SK-N-SH (cell line): ENCODE measurements around the gene CZIB. TPM values are rescaled to one million over a fixed set of nuclear protein-coding genes. Genes with fewer than 3 reads are reported as not detected.

Experiments used
- CTCF ChIA-PET: fragments of 300-600, 350-600 bp; formaldehyde crosslinking; extraction: SDS; loops from one replicate; lab custom pipeline; 2021; lab: Yijun Ruan, JAX
- POLR2A ChIA-PET: fragments of 350-600 bp; sonication (Branson Sonifier 250); formaldehyde crosslinking; extraction: SDS; loops from one replicate; lab custom pipeline; 2020; ENCODE audit warnings: antibody characterized with exemption, inconsistent platforms; lab: Yijun Ruan, JAX
- DNase-seq: peaks from one replicate; pipeline ENCODE4 v3.0.0; 2012
- H2AFZ ChIP-seq: fragments of 200-600 bp; sonication (generic); 2 replicates; pipeline ENCODE4 v1.8.1; 2016; ENCODE audit warnings: antibody characterized with exemption, mild to moderate bottlenecking, low read depth
- H3F3A ChIP-seq: fragments of 200-600 bp; sonication (generic); replicated peaks from 2 replicates; pipeline ENCODE3; 2016; ENCODE audit warnings: antibody characterized with exemption, mild to moderate bottlenecking; ENCODE audit not compliant: insufficient read depth
- H3K27ac ChIP-seq, 2 experiments: fragments of 200-500 bp in 1 of 2; fragments of 200-600 bp in 1 of 2; sonication (Bioruptor generic) in 1 of 2; sonication (generic), shearing (Covaris generic) in 1 of 2; 2 replicates each; pipeline versions ENCODE4 v1.5.1 to v1.6.1; 2014 to 2016; ENCODE audit warnings: low read depth in 2 of 2, inconsistent platforms in 1 of 2, low read length in 1 of 2, mild to moderate bottlenecking in 1 of 2, mixed read lengths in 1 of 2
- H3K27me3 ChIP-seq: fragments of 200-600 bp; sonication (generic), shearing (Covaris generic); 2 replicates; pipeline ENCODE4 v1.6.1; 2016; ENCODE audit warnings: mixed run types; ENCODE audit not compliant: insufficient read depth
- H3K36me3 ChIP-seq, 2 experiments: fragments of 200-500 bp in 1 of 2; fragments of 200-600 bp in 1 of 2; sonication (Bioruptor generic) in 1 of 2; sonication (generic) in 1 of 2; replicated peaks in 1 of 2; 2 replicates each; pipeline versions ENCODE3 to v1.5.1; 2014 to 2016; ENCODE audit warnings: low read length in 1 of 2, mild to moderate bottlenecking in 1 of 2; ENCODE audit not compliant: insufficient read depth in 2 of 2, control insufficient read depth in 1 of 2
- H3K4me1 ChIP-seq, 2 experiments: fragments of 200-500 bp in 1 of 2; fragments of 200-600 bp in 1 of 2; sonication (Bioruptor generic) in 1 of 2; sonication (generic), shearing (Covaris generic) in 1 of 2; 2 replicates each; pipeline versions ENCODE4 v1.5.1 to v1.6.1; 2014 to 2016; ENCODE audit warnings: low read depth in 1 of 2, low read length in 1 of 2, mixed run types in 1 of 2; ENCODE audit not compliant: insufficient read depth in 2 of 2, control insufficient read depth in 1 of 2
- H3K4me2 ChIP-seq: fragments of 200-600 bp; sonication (generic), shearing (Covaris generic); 2 replicates; pipeline ENCODE4 v1.6.1; 2017; ENCODE audit warnings: mixed run types
- H3K4me3 ChIP-seq, 2 experiments: fragments of 200-500 bp in 1 of 2; fragments of 200-600 bp in 1 of 2; sonication (Bioruptor generic) in 1 of 2; sonication (generic), shearing (Covaris generic) in 1 of 2; 2 replicates each; pipeline versions ENCODE4 v1.5.1 to v1.8.1; 2014 to 2016; ENCODE audit warnings: low read depth in 2 of 2, inconsistent platforms in 1 of 2, low read length in 1 of 2, mild to moderate bottlenecking in 1 of 2, mixed read lengths in 1 of 2, moderate library complexity in 1 of 2
- H3K79me2 ChIP-seq: fragments of 200-600 bp; sonication (generic); 2 replicates; pipeline ENCODE4 v1.8.1; 2017; ENCODE audit warnings: mild to moderate bottlenecking; ENCODE audit not compliant: insufficient read depth
- H3K9ac ChIP-seq: fragments of 200-600 bp; sonication (generic); 2 replicates; pipeline ENCODE4 v1.6.1; 2017; ENCODE audit warnings: mixed run types
- H3K9me2 ChIP-seq: fragments of 200-600 bp; sonication (generic); 2 replicates; pipeline ENCODE4 v1.6.1; 2017; ENCODE audit warnings: mixed run types
- H3K9me3 ChIP-seq: fragments of 200-600 bp; sonication (generic); 2 replicates; pipeline ENCODE4 v1.6.1; 2017; ENCODE audit warnings: mixed run types, mild to moderate bottlenecking, moderate library complexity
- H4K20me1 ChIP-seq: fragments of 200-600 bp; sonication (generic); 2 replicates; pipeline ENCODE4 v1.6.1; 2017; ENCODE audit warnings: mild to moderate bottlenecking, mixed run types; ENCODE audit not compliant: insufficient read depth
- EZH2phosphoT487 ChIP-seq: fragments of 200-600 bp; sonication (generic); IDR thresholded peaks from 2 replicates; pipeline ENCODE4 v1.6.1; 2017; ENCODE audit warnings: low read depth, mixed run types, mild to moderate bottlenecking, antibody characterized with exemption, moderate library complexity, borderline replicate concordance
- FOSL2 ChIP-seq: IDR thresholded peaks from 2 replicates; pipeline ENCODE4 v1.4.0; 2012; ENCODE audit warnings: low read depth, mild to moderate bottlenecking, moderate library complexity, borderline replicate concordance
- FOXJ3 ChIP-seq: sonication (generic); formaldehyde crosslinking; IDR thresholded peaks from 2 replicates; pipeline ENCODE4 v1.5.1; 2020; ENCODE audit warnings: mild to moderate bottlenecking, missing genetic modification reagents
- GABPA ChIP-seq: IDR thresholded peaks from 2 replicates; pipeline ENCODE4 v1.4.0; 2012; ENCODE audit warnings: low read depth, mild to moderate bottlenecking
- NRF1 ChIP-seq: IDR thresholded peaks from 2 replicates; pipeline ENCODE4 v1.6.1; 2012; ENCODE audit warnings: low read depth, mild to moderate bottlenecking, low read length
- RCOR1 ChIP-seq: fragments of 150-350 bp; IDR thresholded peaks from 2 replicates; pipeline ENCODE4 v1.6.1; 2017; ENCODE audit warnings: antibody characterized with exemption, low read length
- RXRA ChIP-seq: IDR thresholded peaks from 2 replicates; pipeline ENCODE4 v1.4.0; 2012; ENCODE audit warnings: low read depth, mild to moderate bottlenecking, borderline replicate concordance
- SIN3A ChIP-seq: IDR thresholded peaks from 2 replicates; pipeline ENCODE4 v1.6.1; 2012; ENCODE audit warnings: low read depth, mild to moderate bottlenecking, low read length, moderate library complexity, borderline replicate concordance
- TCF12 ChIP-seq: IDR thresholded peaks from 2 replicates; pipeline ENCODE4 v1.4.0; 2012
- TEAD4 ChIP-seq: IDR thresholded peaks from 2 replicates; pipeline ENCODE4 v1.4.0; 2012; ENCODE audit warnings: mild to moderate bottlenecking, borderline replicate concordance; ENCODE audit not compliant: insufficient read depth
- WGBS: methylation state at CpG from one replicate; pipeline ENCODE4 v1.1.6; 2017; ENCODE audit warnings: low lambda C conversion rate; 5-methylcytosine and 5-hydroxymethylcytosine counted together
- polyA plus RNA-seq, 3 experiments: library from polyadenylated mRNA; depleted of rRNA; stranded (reverse); fragments of >200 nt; gene quantifications; 2 replicates each; pipeline ENCODE4 v1.2.3, GENCODE V29; 2012
- TF ChIP-seq, protein P1 (sequence below): fragments of 200-600 bp; sonication (generic); IDR thresholded peaks from 2 replicates; pipeline ENCODE4 v1.6.1; 2017; ENCODE audit warnings: antibody characterized with exemption, mild to moderate bottlenecking, moderate library complexity
- TF ChIP-seq, protein P2 (sequence below): fragments of 150-350 bp; IDR thresholded peaks from 2 replicates; pipeline ENCODE4 v1.6.1; 2016; ENCODE audit warnings: mild to moderate bottlenecking, low read depth, low read length
- TF ChIP-seq, protein P3 (sequence below): fragments of 150-350 bp; IDR thresholded peaks from 2 replicates; pipeline ENCODE4 v1.6.1; 2017; ENCODE audit warnings: antibody characterized with exemption, low read length, low read depth, borderline replicate concordance
- TF ChIP-seq, protein P4 (sequence below): IDR thresholded peaks from 2 replicates; pipeline ENCODE4 v1.4.0; 2012; ENCODE audit warnings: low read depth, borderline replicate concordance
- TF ChIP-seq, protein P5 (sequence below): IDR thresholded peaks from 2 replicates; pipeline ENCODE4; 2012

The CZIB gene
- polyA plus RNA-seq, 1 of the 3 experiments (the other 2 are of a cell fraction): 69.0 TPM

DNA sequence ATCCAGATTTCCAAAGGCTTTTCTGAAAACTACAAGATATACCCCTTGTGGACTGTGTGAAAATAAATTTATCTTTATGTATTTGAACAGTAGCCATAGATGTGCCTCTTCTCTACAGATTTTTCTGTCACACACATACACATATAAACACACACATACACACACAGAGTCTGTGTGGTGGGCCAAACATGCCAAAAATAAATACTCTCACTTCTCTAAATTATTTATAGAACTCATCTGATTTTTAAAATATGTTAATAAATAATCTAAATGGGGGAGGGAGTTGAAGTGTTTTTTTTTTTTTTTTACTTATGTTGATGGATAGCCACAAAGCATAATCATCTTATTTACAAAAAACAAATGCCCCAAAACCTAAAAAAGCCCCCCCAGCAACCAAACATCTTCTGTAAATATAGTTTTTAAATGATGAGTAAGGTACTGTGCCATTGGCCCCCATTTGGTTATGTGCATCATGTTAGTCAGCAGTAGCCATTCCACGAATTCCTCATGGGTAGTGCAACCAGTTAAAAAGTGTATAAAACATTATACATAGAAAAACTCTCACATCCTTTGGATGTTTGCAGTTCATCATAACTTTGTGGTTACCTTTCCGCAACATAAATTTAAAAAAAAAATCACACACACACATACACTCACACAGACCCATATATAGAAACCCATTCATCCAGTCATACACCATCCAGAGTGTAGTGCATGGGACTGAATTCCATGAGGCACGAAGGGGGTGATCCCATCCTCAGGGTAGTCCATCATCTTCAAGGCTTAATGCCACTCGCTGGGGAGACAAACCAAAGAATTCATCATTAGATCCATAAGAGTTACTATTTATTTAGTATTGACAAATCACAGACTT is 26.1 kb upstream of the CZIB start:
- peaks cover 8% of the 10 kb centered on the region for H3F3A ChIP-seq
- no peak overlapping the region for H3K4me3 ChIP-seq
- H3K9me3 ChIP-seq: no peaks in the 10 kb centered on the region
- H4K20me1 ChIP-seq: no peaks in the 10 kb centered on the region
- ChIA-PET POLR2A (no interaction called here), CTCF (interaction anchor here (2.2 kb wide), 1 partner anchor 147 kb away, joined by 5 read pairs; no protein-coding TSS in a partner anchor)
- no peak for TF ChIP-seq RXRA
- TF ChIP-seq, protein P1, sequence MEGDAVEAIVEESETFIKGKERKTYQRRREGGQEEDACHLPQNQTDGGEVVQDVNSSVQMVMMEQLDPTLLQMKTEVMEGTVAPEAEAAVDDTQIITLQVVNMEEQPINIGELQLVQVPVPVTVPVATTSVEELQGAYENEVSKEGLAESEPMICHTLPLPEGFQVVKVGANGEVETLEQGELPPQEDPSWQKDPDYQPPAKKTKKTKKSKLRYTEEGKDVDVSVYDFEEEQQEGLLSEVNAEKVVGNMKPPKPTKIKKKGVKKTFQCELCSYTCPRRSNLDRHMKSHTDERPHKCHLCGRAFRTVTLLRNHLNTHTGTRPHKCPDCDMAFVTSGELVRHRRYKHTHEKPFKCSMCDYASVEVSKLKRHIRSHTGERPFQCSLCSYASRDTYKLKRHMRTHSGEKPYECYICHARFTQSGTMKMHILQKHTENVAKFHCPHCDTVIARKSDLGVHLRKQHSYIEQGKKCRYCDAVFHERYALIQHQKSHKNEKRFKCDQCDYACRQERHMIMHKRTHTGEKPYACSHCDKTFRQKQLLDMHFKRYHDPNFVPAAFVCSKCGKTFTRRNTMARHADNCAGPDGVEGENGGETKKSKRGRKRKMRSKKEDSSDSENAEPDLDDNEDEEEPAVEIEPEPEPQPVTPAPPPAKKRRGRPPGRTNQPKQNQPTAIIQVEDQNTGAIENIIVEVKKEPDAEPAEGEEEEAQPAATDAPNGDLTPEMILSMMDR: no peak
- TF ChIP-seq NRF1: no peak
- TF ChIP-seq GABPA: no peak
- TF ChIP-seq EZH2phosphoT487: no peak
- TF ChIP-seq, protein P2, sequence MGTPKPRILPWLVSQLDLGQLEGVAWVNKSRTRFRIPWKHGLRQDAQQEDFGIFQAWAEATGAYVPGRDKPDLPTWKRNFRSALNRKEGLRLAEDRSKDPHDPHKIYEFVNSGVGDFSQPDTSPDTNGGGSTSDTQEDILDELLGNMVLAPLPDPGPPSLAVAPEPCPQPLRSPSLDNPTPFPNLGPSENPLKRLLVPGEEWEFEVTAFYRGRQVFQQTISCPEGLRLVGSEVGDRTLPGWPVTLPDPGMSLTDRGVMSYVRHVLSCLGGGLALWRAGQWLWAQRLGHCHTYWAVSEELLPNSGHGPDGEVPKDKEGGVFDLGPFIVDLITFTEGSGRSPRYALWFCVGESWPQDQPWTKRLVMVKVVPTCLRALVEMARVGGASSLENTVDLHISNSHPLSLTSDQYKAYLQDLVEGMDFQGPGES: no peak
- TF ChIP-seq TEAD4: no peak
- no peak; the same call in 1 of the 2 replicates for TF ChIP-seq FOSL2
- no peak for TF ChIP-seq RCOR1
- TF ChIP-seq, protein P3, sequence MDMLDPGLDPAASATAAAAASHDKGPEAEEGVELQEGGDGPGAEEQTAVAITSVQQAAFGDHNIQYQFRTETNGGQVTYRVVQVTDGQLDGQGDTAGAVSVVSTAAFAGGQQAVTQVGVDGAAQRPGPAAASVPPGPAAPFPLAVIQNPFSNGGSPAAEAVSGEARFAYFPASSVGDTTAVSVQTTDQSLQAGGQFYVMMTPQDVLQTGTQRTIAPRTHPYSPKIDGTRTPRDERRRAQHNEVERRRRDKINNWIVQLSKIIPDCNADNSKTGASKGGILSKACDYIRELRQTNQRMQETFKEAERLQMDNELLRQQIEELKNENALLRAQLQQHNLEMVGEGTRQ: no peak
- no peak for TF ChIP-seq TCF12
- TF ChIP-seq, protein P4, sequence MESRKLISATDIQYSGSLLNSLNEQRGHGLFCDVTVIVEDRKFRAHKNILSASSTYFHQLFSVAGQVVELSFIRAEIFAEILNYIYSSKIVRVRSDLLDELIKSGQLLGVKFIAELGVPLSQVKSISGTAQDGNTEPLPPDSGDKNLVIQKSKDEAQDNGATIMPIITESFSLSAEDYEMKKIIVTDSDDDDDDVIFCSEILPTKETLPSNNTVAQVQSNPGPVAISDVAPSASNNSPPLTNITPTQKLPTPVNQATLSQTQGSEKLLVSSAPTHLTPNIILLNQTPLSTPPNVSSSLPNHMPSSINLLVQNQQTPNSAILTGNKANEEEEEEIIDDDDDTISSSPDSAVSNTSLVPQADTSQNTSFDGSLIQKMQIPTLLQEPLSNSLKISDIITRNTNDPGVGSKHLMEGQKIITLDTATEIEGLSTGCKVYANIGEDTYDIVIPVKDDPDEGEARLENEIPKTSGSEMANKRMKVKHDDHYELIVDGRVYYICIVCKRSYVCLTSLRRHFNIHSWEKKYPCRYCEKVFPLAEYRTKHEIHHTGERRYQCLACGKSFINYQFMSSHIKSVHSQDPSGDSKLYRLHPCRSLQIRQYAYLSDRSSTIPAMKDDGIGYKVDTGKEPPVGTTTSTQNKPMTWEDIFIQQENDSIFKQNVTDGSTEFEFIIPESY: no peak
- TF ChIP-seq, protein P5, sequence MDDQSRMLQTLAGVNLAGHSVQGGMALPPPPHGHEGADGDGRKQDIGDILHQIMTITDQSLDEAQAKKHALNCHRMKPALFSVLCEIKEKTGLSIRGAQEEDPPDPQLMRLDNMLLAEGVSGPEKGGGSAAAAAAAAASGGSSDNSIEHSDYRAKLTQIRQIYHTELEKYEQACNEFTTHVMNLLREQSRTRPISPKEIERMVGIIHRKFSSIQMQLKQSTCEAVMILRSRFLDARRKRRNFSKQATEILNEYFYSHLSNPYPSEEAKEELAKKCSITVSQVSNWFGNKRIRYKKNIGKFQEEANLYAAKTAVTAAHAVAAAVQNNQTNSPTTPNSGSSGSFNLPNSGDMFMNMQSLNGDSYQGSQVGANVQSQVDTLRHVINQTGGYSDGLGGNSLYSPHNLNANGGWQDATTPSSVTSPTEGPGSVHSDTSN: no peak
- TF ChIP-seq SIN3A: no peak
- no peak for TF ChIP-seq FOXJ3 (CRISPR knock-in tag)
- peak overlapping the region in 1 of 2 experiments; percentile 22; a peak in 1 of 4 replicates for H3K27ac ChIP-seq
- H3K9me2 ChIP-seq: no peaks in the 10 kb centered on the region
- H3K9ac ChIP-seq: no peak overlapping the region
- no peak overlapping the region for H2AFZ ChIP-seq
- no peak for DNase-seq
- H3K36me3 ChIP-seq: peaks cover 4 to 14% of the 10 kb centered on the region in 2 experiments
- WGBS: 67% methylated on average over 4 of the region's 4 CpGs
- no peaks in the 10 kb centered on the region for H3K4me1 ChIP-seq
- H3K27me3 ChIP-seq: no peaks in the 10 kb centered on the region
- H3K4me2 ChIP-seq: no peak overlapping the region
- no peaks in the 10 kb centered on the region for H3K79me2 ChIP-seq
